Esophagus muscularis mucosa (tissue), 4 donors: ENCODE measurements around the gene ARID1B.
A peak's percentile ranks its signal among the peaks of the same experiment; 100 is the strongest.

Source experiments
- CTCF ChIP-seq, 3 experiments: fragments of 200-600 bp in 2 of 3; fragments of 450-650 bp in 1 of 3; sonication (generic) in 2 of 3; IDR thresholded peaks; one replicate each; pipeline ENCODE4 v1.5.1; 2017 to 2019; ENCODE audit warnings: antibody characterized with exemption in 3 of 3, mild to moderate bottlenecking in 2 of 3, moderate library complexity in 1 of 3
- EP300 ChIP-seq: sonication (generic); formaldehyde crosslinking; IDR thresholded peaks from one replicate; pipeline ENCODE4 v1.6.1; 2017; ENCODE audit warnings: antibody characterized with exemption
- POLR2A ChIP-seq: fragments of 450-650 bp; IDR thresholded peaks from one replicate; pipeline ENCODE4 v1.6.1; 2017; ENCODE audit warnings: antibody characterized with exemption, moderate library complexity, mild to moderate bottlenecking, low read depth
- POLR2AphosphoS5 ChIP-seq, 2 donors: sonication (generic); formaldehyde crosslinking; IDR thresholded peaks; one replicate each; pipeline ENCODE4 v1.6.1; 2017; ENCODE audit warnings: antibody characterized with exemption in 2 of 2

DNA sequence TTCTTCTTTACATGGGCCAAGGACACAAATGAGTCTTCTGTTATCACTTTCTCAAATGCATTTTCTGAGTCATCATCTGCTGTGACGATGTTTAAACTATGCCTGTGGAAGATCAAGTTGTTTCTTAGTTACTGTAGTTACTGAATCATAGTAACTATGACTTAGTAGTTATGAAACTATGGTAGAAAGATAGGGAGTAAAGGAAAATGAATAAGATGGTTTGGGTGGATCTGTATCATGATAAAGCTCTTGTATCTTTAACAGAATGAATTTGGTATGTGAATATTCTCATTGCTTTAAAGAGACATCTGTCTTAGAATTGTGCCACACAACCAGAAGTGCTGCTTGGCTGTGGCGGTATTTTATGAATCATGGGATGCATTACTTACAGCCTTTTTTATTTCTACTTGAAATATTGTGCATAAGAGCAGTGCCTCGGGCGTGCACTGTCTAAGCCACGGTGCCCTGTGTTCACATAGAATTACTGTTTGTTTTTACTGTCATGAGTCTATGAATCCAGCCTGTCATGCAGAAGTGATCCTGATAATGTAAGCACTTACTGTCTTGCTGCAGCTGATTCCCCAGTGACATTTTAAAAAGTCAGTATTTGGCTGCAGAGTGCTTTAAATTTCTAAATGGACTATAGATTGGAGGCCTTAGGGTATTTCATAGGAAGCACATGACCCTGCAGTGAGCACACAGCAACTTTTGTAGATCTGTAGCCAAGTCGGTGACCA is 330.9 kb downstream of the ARID1B start:
- no peak for TF ChIP-seq CTCF (IDR thresholded peaks at IDR 0.05)
- no peak for TF ChIP-seq POLR2A
- peak in 1 of 2 donors; percentile 39 for TF ChIP-seq POLR2AphosphoS5 (IDR thresholded peaks at IDR 0.05)
- TF ChIP-seq EP300, result no peak
